ENCODE results near the gene ZNF227. TPM values are rescaled to one million over a fixed set of nuclear protein-coding genes. Genes with fewer than 3 reads are reported as not detected.
"Not testable (repeated sequence)": the region's sequence is repeated elsewhere in the genome, so short reads cannot be mapped to it uniquely, and the experiment has no call there.

The ZNF227 gene
- total RNA-seq, result 1 to 10 TPM; 4.5 to 8.5 (median 6.8) TPM
- long read RNA-seq, result 0 reads

- DNase-seq (peak; percentile 91 to 95 (median 93)), ATAC-seq (peak; percentile 97 to 99 (median 98))
- WGBS (ENCODE audit: insufficient coverage, low coverage, low lambda C conversion rate, missing lambda C conversion rate), result under 1% methylated on average over 33 of the region's 37 CpGs
- H3K9me3 ChIP-seq, result no peaks in the 10 kb centered on the region
- peaks cover 0 to 7% (median 0%) of the 10 kb centered on the region in 4 donors for H3K4me1 ChIP-seq
- H3K4me3 ChIP-seq, result peak within 1 kb of the TSS; percentile 74 to 85 (median 81)
- H3K27ac ChIP-seq, result peak within 1 kb of the TSS; percentile 48 to 79 (median 65)
- H3K27me3 ChIP-seq, result no peaks in the 10 kb centered on the region
- no peak for TF ChIP-seq CTCF (IDR thresholded peaks at IDR 0.05)
- no peak for TF ChIP-seq POLR2A (IDR thresholded peaks at IDR 0.05)
- H3K36me3 ChIP-seq, result peaks cover 0 to 7% (median 0%) of the 10 kb centered on the region in 4 donors
- intact Hi-C loops (cut with DNase I), result no loop called here
Observed at GRCh38 chr19:44212250-44212865, at the start of gene ZNF227. Gene ZNF227 (plus strand): TSS chr19:44212532. CDS start chr19:44217793, 5,261 bp downstream.

- H3K36me3 ChIP-seq, result peaks cover 0 to 11% (median 5%) of the 10 kb centered on the region in 4 donors
- DNase-seq, result no peak
- H3K27me3 ChIP-seq, result no peaks in the 10 kb centered on the region
- 92% methylated on average over 2 of the region's 2 CpGs for WGBS (ENCODE audit: insufficient coverage, low coverage, low lambda C conversion rate, missing lambda C conversion rate)
- H3K4me3 ChIP-seq, result no peak overlapping the region
- no peak for ATAC-seq
- H3K27ac ChIP-seq, result no peak overlapping the region
- intact Hi-C loops (cut with DNase I), result no loop called here
- peaks cover 0 to 6% (median 3%) of the 10 kb centered on the region in 4 donors for H3K4me1 ChIP-seq
- peaks cover 0 to 12% (median 2%) of the 10 kb centered on the region in 4 donors for H3K9me3 ChIP-seq
- no peak for TF ChIP-seq POLR2A (IDR thresholded peaks at IDR 0.05)
- TF ChIP-seq CTCF (IDR thresholded peaks at IDR 0.05), result no peak
Observed at GRCh38 chr19:44163789-44164188, 48.5 kb upstream of the ZNF227 start.

GRCh38 chr19:44164327-44164672 is 48.0 kb upstream of the ZNF227 start:
- H3K9me3 ChIP-seq, result peaks cover 0 to 7% (median 2%) of the 10 kb centered on the region in 4 donors
- TF ChIP-seq POLR2A (IDR thresholded peaks at IDR 0.05) (no peak), CTCF (IDR thresholded peaks at IDR 0.05) (no peak)
- intact Hi-C loops (cut with DNase I), result no loop called here
- peak overlapping the region; percentile 72 to 90 (median 83) for H3K4me3 ChIP-seq
- H3K27ac ChIP-seq, result peak overlapping the region in 1 of 3 donors; percentile 44
- ATAC-seq, result no peak
- peaks cover 0 to 11% (median 5%) of the 10 kb centered on the region in 4 donors for H3K36me3 ChIP-seq
- H3K27me3 ChIP-seq, result no peaks in the 10 kb centered on the region
- DNase-seq, result no peak
- peaks cover 0 to 6% (median 3%) of the 10 kb centered on the region in 4 donors for H3K4me1 ChIP-seq
- WGBS (ENCODE audit: insufficient coverage, low coverage, low lambda C conversion rate, missing lambda C conversion rate), result 41% methylated on average over 3 of the region's 3 CpGs

DNA sequence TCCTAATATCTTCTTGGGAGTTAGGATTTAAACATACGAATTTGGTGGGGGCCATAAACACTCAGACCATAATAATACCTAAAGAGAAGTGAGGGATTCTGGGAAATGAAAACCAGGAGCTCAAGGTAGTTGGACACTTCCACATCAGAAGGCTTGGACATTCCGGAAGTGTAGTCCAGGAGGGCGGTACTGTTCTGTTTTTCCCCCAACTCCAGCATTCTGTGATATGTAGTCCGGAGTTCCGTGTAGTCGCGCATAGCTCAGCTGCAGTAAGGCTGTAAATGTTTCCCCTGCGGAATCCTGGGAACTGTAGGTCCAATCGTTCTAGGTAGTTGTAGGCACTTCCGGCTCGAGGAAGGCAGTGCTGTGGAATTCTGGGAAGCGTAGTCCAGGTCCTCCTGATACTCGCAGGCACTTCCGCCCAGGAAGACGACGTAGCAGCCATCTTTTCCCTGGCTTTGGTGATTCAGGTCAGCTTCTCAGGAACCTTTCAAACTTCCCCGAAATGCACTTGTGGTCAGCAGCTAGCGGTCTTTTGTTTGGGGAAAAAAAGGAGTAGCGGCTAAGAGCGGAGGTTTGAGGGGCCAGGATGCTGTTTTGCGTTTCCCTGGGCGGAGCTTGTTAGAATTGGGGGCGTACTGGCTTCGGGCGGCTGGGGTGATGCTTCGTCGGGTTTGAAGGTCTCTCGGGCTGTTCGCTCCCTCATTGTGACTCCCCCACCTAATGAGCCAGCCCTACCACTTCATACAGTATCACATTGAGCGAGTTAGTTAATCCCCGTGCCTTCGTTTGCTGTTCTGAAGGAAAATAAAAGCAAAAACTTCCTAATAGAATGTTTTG is 47.4 kb upstream of the ZNF227 start, which contains the start of gene ZNF226:
Gene ZNF226, plus strand, starts transcription at position 428 of the 840 bp plus-strand sequence. CDS start 4,981 bp downstream, outside the sequence.
- WGBS (ENCODE audit: insufficient coverage, low coverage, low lambda C conversion rate, missing lambda C conversion rate), result under 1% methylated on average over 28 of the region's 32 CpGs
- intact Hi-C loops (cut with DNase I), result no loop called here
- Histone ChIP-seq H3K27me3 (no peaks in the 10 kb centered on the region), H3K27ac (peak within 1 kb of the TSS; percentile 36 to 62 (median 44)), H3K9me3 (peaks cover 0 to 8% (median 2%) of the 10 kb centered on the region in 4 donors), H3K36me3 (peaks cover 0 to 17% (median 7%) of the 10 kb centered on the region in 4 donors), H3K4me3 (peak within 1 kb of the TSS; percentile 72 to 90 (median 83)), H3K4me1 (peaks cover 0 to 6% (median 3%) of the 10 kb centered on the region in 4 donors)
- TF ChIP-seq POLR2A (IDR thresholded peaks at IDR 0.05) (peak; percentile 48), CTCF (IDR thresholded peaks at IDR 0.05) (no peak)
- ATAC-seq (peak; percentile 99 to 100 (median 99)), DNase-seq (peak; percentile 82 to 95 (median 92))

DNA sequence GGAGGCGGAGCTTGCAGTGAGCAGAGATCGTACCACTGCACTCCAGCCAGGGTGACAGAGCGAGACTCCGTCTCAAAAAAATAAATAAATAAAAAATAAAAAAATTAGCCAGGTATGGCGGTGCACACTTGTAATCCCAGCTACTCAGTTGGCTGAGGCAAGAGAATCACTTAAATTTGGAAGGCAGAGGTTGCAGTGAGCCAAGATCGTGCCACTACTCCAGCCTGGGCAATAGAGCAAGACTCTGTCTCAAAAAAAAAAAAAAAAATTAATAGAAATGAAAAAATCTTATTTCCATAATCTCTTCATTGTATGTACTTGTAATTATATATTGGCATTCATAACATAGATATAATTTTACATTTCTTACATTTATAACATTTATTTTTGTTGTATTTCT is 41.7 kb upstream of the ZNF227 start:
- H3K4me1 ChIP-seq; DNase-seq; ATAC-seq; intact Hi-C loops (cut with DNase I); H3K27me3 ChIP-seq; H3K27ac ChIP-seq; H3K4me3 ChIP-seq: not testable (repeated sequence)
- Histone ChIP-seq H3K36me3 (peaks cover 7 to 72% (median 53%) of the 10 kb centered on the region in 4 donors), H3K9me3 (peaks cover 0 to 31% (median 9%) of the 10 kb centered on the region in 4 donors)
- WGBS (ENCODE audit: insufficient coverage, low coverage, low lambda C conversion rate, missing lambda C conversion rate), result 65% methylated on average over 2 of the region's 6 CpGs
